Neural crest cell (in vitro differentiated cells): Measurements from ENCODE around the gene OR4F6. TPM values are rescaled to one million over a fixed set of nuclear protein-coding genes. Genes with fewer than 3 reads are reported as not detected.
"Not testable (repeated sequence)": the region's sequence is repeated elsewhere in the genome, so short reads cannot be mapped to it uniquely, and the experiment has no call there.

ENCODE experiments used
- DNase-seq: peaks from one replicate; pipeline ENCODE4 v3.0.0; 2021; ENCODE audit warnings: low read depth, mixed read lengths, low spot score
- H3K27ac Mint-ChIP-seq: one replicate; pipeline ENCODE4 v1.8.0; 2021; ENCODE audit warnings: mild to moderate bottlenecking, mixed read lengths; ENCODE audit not compliant: unreplicated experiment
- H3K27me3 Mint-ChIP-seq: 2 replicates; pipeline ENCODE4 v1.8.0; 2021; ENCODE audit warnings: low read depth, mild to moderate bottlenecking, mixed read lengths
- H3K36me3 Mint-ChIP-seq: 2 replicates; pipeline ENCODE4 v1.8.0; 2021; ENCODE audit warnings: low read depth, mild to moderate bottlenecking, mixed read lengths
- H3K4me1 Mint-ChIP-seq: 2 replicates; pipeline ENCODE4 v1.8.0; 2021; ENCODE audit warnings: mixed read lengths
- H3K4me3 Mint-ChIP-seq: one replicate; pipeline ENCODE4 v1.8.0; 2021; ENCODE audit warnings: mild to moderate bottlenecking, mixed read lengths
- H3K9me3 Mint-ChIP-seq: 2 replicates; pipeline ENCODE4 v1.8.0; 2021; ENCODE audit warnings: mixed read lengths
- total RNA-seq: library from RNA; stranded (reverse); gene quantifications from 2 replicates; pipeline ENCODE4 v1.2.1, GENCODE V29; 2021
- TF ChIP-seq, protein P1 (sequence below): fragments of 200-600 bp; sonication (generic); conservative IDR thresholded peaks from 2 replicates; pipeline ENCODE4 v1.5.0; 2021; ENCODE audit warnings: antibody characterized with exemption, mild to moderate bottlenecking

The OR4F6 gene
- total RNA-seq, 1 donor from 2014 or later: not detected

DNA sequence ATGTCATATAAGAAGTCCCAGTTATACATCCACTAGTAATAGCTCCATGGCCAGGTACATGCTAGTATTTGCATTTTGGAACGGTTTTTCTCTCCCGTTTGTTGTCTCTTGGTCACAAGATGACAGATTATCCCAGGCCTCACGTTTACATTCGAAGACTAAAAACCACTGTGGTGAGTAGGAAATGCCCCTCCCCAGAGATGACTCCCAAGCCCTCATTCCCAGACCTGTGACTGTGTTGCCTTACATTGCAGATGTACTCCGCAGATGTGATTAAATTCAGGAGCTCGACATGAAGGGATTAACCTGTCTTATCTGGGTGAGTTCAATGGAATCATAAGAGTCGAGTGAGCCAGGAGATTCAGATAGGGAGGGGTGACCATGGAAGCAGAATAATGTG lies 9.3 kb upstream of the OR4F6 start:
- H3K36me3 Mint-ChIP-seq, H3K4me3 Mint-ChIP-seq, H3K27ac Mint-ChIP-seq, DNase-seq, H3K4me1 Mint-ChIP-seq, H3K9me3 Mint-ChIP-seq: not testable (repeated sequence)
- H3K27me3 Mint-ChIP-seq: peaks cover 70% of the 10 kb centered on the region

DNA sequence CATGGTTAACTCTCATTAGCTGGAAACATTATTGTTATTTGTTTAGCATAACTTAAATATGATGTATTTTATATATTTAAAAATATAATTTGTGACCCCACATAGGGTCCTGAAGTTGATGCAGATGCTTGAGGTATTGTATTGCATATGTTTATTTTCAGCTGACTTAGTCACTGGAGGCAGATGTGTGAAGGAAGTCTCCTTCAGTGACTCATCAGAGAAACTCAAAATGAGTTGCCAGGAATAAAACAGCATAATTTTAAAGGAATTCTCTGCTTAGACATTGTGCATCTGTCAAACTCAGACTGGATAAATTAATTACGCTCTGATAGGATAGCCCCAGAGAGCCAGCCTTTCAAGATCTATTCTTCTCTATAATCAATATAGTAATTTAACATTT lies 7.9 kb upstream of the OR4F6 start:
- H3K36me3 Mint-ChIP-seq: no peaks in the 10 kb centered on the region
- DNase-seq: no peak
- TF ChIP-seq, protein P1, sequence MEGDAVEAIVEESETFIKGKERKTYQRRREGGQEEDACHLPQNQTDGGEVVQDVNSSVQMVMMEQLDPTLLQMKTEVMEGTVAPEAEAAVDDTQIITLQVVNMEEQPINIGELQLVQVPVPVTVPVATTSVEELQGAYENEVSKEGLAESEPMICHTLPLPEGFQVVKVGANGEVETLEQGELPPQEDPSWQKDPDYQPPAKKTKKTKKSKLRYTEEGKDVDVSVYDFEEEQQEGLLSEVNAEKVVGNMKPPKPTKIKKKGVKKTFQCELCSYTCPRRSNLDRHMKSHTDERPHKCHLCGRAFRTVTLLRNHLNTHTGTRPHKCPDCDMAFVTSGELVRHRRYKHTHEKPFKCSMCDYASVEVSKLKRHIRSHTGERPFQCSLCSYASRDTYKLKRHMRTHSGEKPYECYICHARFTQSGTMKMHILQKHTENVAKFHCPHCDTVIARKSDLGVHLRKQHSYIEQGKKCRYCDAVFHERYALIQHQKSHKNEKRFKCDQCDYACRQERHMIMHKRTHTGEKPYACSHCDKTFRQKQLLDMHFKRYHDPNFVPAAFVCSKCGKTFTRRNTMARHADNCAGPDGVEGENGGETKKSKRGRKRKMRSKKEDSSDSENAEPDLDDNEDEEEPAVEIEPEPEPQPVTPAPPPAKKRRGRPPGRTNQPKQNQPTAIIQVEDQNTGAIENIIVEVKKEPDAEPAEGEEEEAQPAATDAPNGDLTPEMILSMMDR: no peak
- H3K4me1 Mint-ChIP-seq: no peaks in the 10 kb centered on the region
- peaks cover 70% of the 10 kb centered on the region for H3K27me3 Mint-ChIP-seq
- H3K4me3 Mint-ChIP-seq: no peak overlapping the region
- no peaks in the 10 kb centered on the region for H3K9me3 Mint-ChIP-seq
- no peak overlapping the region for H3K27ac Mint-ChIP-seq

DNA sequence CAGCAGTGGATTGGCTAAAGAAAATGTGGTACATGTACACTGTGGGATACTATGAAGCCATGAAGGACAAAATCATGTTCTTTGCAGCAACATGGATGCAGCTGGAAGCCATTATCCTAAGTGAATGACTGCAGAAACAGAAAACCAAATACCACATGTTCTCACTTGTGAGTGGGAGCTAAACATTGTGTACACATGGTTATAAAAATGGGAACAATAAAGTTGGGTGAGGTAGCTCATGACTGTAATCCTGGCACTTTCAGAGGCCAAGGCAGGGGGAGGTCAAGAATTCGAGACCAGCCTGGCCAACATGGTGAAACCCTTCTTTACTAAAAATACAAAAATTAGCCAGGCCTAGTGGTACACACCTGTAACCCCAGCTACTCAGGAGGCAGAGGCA lies 3.6 kb upstream of the OR4F6 start:
- H3K27ac Mint-ChIP-seq: no peak overlapping the region
- TF ChIP-seq, protein P1: no peak
- no peaks in the 10 kb centered on the region for H3K9me3 Mint-ChIP-seq
- peaks cover 72% of the 10 kb centered on the region for H3K27me3 Mint-ChIP-seq
- no peak overlapping the region for H3K4me3 Mint-ChIP-seq
- no peak for DNase-seq
- no peaks in the 10 kb centered on the region for H3K36me3 Mint-ChIP-seq
- no peaks in the 10 kb centered on the region for H3K4me1 Mint-ChIP-seq

DNA sequence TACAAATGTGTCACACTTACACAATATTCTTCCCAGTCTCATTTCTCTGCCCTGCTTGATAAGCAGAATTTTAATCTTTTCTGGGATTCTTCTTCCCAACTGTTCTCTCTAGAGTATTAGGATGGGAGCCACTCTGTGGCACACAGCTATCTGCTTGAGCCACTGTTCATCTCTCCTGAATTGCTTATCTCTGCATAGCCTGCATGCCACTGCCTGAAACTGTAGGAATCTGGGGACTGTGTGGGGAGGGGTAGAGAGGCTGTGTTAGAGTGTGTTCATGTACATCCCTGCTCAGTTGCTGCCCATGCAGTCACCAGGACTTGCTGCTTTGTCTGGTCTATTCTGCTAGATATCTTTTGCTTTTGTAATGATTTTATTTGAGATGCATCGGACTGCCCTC lies 2.3 kb upstream of the OR4F6 start:
- Mint-ChIP-seq H3K4me3 (no peak overlapping the region), H3K9me3 (no peaks in the 10 kb centered on the region), H3K27me3 (peaks cover 69% of the 10 kb centered on the region), H3K4me1 (peaks cover 3% of the 10 kb centered on the region), H3K27ac (no peak overlapping the region), H3K36me3 (no peaks in the 10 kb centered on the region)
- no peak for DNase-seq
- TF ChIP-seq, protein P1: no peak

DNA sequence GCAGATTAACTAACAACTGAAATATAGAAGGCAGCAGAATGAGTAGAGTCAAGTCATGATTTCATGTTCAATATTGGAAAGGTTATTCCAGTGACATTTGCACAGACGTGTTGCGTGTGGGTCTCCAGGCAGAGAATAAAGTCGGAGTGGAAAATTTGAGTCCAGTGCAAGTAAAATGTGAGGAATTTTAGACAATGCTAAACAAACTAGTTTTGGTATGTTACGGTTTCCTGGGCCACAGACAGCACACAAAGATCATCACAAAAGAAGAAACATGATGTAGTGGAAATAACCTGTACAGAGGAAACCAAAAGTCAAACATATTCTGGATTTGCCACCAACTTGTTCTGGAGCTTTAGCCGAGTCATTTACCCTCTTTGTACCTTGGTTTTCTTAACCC lies 367 bp downstream of the OR4F6 start:
- Mint-ChIP-seq H3K36me3 (no peaks in the 10 kb centered on the region), H3K4me3 (no peak overlapping the region), H3K27me3 (peaks cover 53% of the 10 kb centered on the region), H3K27ac (no peak overlapping the region), H3K9me3 (peaks cover 3% of the 10 kb centered on the region), H3K4me1 (peaks cover 3% of the 10 kb centered on the region)
- DNase-seq: no peak
- TF ChIP-seq, protein P1: no peak

DNA sequence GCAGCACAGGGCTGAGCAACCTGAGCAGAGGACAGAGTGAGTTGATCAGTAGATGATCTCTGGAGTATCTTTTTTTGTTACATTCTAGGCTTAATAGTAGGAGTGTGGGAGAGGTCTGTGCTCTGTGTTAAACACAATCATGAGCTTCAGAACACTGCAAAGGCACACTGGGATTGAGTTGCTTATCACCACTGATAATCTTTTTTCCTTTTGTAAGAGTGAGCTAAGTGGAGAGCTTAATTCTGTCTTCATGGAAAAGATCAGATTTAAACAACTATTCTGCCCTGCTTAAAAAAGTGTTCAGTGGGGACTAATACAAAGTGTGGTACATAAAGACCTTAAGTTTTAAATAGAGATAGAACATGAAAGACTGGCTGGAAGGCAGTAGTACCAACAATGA lies 1.1 kb downstream of the OR4F6 start:
- TF ChIP-seq, protein P1: no peak
- no peak overlapping the region for H3K27ac Mint-ChIP-seq

More for the DNA sequence above, 1.1 kb downstream of the OR4F6 start:
- Mint-ChIP-seq H3K36me3 (no peaks in the 10 kb centered on the region), H3K4me3 (no peak overlapping the region), H3K4me1 (peaks cover 3% of the 10 kb centered on the region), H3K27me3 (peaks cover 49% of the 10 kb centered on the region), H3K9me3 (peaks cover 3% of the 10 kb centered on the region)
- no peak for DNase-seq
